GM23338 (cell line): ENCODE measurements around the gene PRPSAP2.

Source experiments
- CREB1 ChIP-seq: fragments of 250-450 bp; sonication (Bioruptor Pico); IDR thresholded peaks from 2 replicates; pipeline ENCODE4 v1.5.0; 2020; ENCODE audit warnings: low read depth, mild to moderate bottlenecking, moderate library complexity
- CTCF ChIP-seq, 2 experiments: fragments of 200-600 bp in 1 of 2; sonication (generic) in 1 of 2; conservative IDR thresholded peaks; 2 replicates each; pipeline versions ENCODE4 v1.5.1 to v1.6.1; 2016 to 2017; ENCODE audit warnings: antibody characterized with exemption in 2 of 2, low read depth in 2 of 2, mild to moderate bottlenecking in 2 of 2, moderate library complexity in 1 of 2
- ETS1 ChIP-seq: IDR thresholded peaks from 2 replicates; pipeline ENCODE4 v1.6.1; 2016; ENCODE audit warnings: antibody characterized with exemption
- EZH2 ChIP-seq: fragments of 200-600 bp; sonication (generic); IDR thresholded peaks from one replicate; pipeline ENCODE4 v1.8.0; 2017; ENCODE audit warnings: antibody characterized with exemption, mild to moderate bottlenecking, low read depth; ENCODE audit not compliant: unreplicated experiment
- EZH2phosphoT487 ChIP-seq: fragments of 200-600 bp; sonication (generic); IDR thresholded peaks from one replicate; pipeline ENCODE4 v1.8.1; 2018; ENCODE audit warnings: antibody characterized with exemption; ENCODE audit not compliant: unreplicated experiment
- JUNB ChIP-seq: IDR thresholded peaks from one replicate; pipeline ENCODE4 v1.6.1; 2016; ENCODE audit warnings: antibody characterized with exemption; ENCODE audit not compliant: unreplicated experiment
- NANOG ChIP-seq: IDR thresholded peaks from 2 replicates; pipeline ENCODE4 v1.6.1; 2016; ENCODE audit warnings: antibody characterized with exemption, borderline replicate concordance
- POLR2AphosphoS5 ChIP-seq: IDR thresholded peaks from 2 replicates; pipeline ENCODE4 v1.6.1; 2016; ENCODE audit warnings: antibody characterized with exemption, low read depth
- REST ChIP-seq: IDR thresholded peaks from one replicate; pipeline ENCODE4 v1.6.1; 2018; ENCODE audit warnings: antibody characterized with exemption; ENCODE audit not compliant: unreplicated experiment
- STAT1 ChIP-seq: IDR thresholded peaks from one replicate; pipeline ENCODE4 v1.6.1; 2016; ENCODE audit warnings: antibody characterized with exemption; ENCODE audit not compliant: unreplicated experiment
- ZNF114 ChIP-seq: fragments of 250-450 bp; sonication (Bioruptor Pico); IDR thresholded peaks from 2 replicates; pipeline ENCODE4 v1.5.0; 2020; ENCODE audit warnings: mild to moderate bottlenecking, moderate library complexity
- ZNF331 ChIP-seq: fragments of 250-450 bp; sonication (Bioruptor Pico); IDR thresholded peaks from 2 replicates; pipeline ENCODE4 v1.5.0; 2020; ENCODE audit warnings: low read depth, mild to moderate bottlenecking, moderate library complexity
- ZNF462 ChIP-seq: fragments of 250-450 bp; sonication (Bioruptor Pico); IDR thresholded peaks from 2 replicates; pipeline ENCODE4 v1.5.0; 2020; ENCODE audit warnings: mild to moderate bottlenecking, moderate library complexity

GRCh38 chr17:18964018-18964351 is 106.1 kb downstream of the PRPSAP2 start:
- no peak for TF ChIP-seq CTCF (conservative IDR thresholded peaks at IDR 0.05; ENCODE audit: low read depth in 2 of 2)
- no peak for TF ChIP-seq EZH2
- no peak for TF ChIP-seq POLR2AphosphoS5
- TF ChIP-seq CREB1 (CRISPR knock-in tag) = no peak
- TF ChIP-seq JUNB = no peak
- no peak for TF ChIP-seq ZNF331
- TF ChIP-seq NANOG = no peak
- TF ChIP-seq REST = no peak
- TF ChIP-seq EZH2phosphoT487 = no peak
- no peak for TF ChIP-seq STAT1
- TF ChIP-seq ETS1 = no peak
- TF ChIP-seq ZNF462 = no peak
- no peak for TF ChIP-seq ZNF114 (CRISPR knock-in tag)
